OCI-LY7 (cell line): Measurements from ENCODE around the gene DALRD3. TPM values are rescaled to one million over a fixed set of nuclear protein-coding genes. Genes with fewer than 3 reads are reported as not detected.

Source experiments
- BruUV-seq: library from RNA; stranded (reverse); fragments of 400-500 nt; replicated peaks from 2 replicates; lab custom pipeline; 2021; lab: Mats Ljungman, UMichigan
- CTCF ChIA-PET: fragments of 300-600 bp; sonication (Branson Sonifier 250); formaldehyde crosslinking; loops from one replicate; lab custom pipeline; 2022; ENCODE audit warnings: antibody characterized with exemption; ENCODE audit not compliant: unreplicated experiment; lab: Charles Lee
- POLR2A ChIA-PET: fragments of 300-600 bp; sonication (Branson Sonifier 250); formaldehyde crosslinking; loops from one replicate; lab custom pipeline; 2022; ENCODE audit warnings: antibody characterized with exemption; lab: Charles Lee
- DNase-seq: peaks from one replicate; pipeline ENCODE4 v3.0.0-alpha.2; 2015; ENCODE audit warnings: low spot score
- H2AFZ ChIP-seq: fragments of 200-600 bp; sonication (generic), shearing (Covaris generic); 2 replicates; pipeline ENCODE4 v1.6.1; 2014; ENCODE audit warnings: mild to moderate bottlenecking, antibody characterized with exemption, low read length, moderate library complexity
- H3K27ac ChIP-seq: fragments of 200-600 bp; sonication (generic); 2 replicates; pipeline ENCODE4 v1.5.1; 2014; ENCODE audit warnings: mixed run types, low read depth, mild to moderate bottlenecking, moderate library complexity, low read length, inconsistent platforms; ENCODE audit not compliant: poor library complexity, severe bottlenecking
- H3K36me3 ChIP-seq: fragments of 200-600 bp; sonication (generic); 2 replicates; pipeline ENCODE4 v1.6.1; 2014; ENCODE audit warnings: mild to moderate bottlenecking, antibody characterized with exemption, low read length, moderate library complexity, mixed read lengths; ENCODE audit not compliant: insufficient read depth
- H3K4me1 ChIP-seq: fragments of 200-600 bp; sonication (generic); 2 replicates; pipeline ENCODE4 v1.5.1; 2014; ENCODE audit warnings: mild to moderate bottlenecking, low read length; ENCODE audit not compliant: insufficient read depth, poor library complexity, severe bottlenecking
- H3K4me2 ChIP-seq: fragments of 200-600 bp; sonication (generic); 2 replicates; pipeline ENCODE4 v1.6.1; 2014; ENCODE audit warnings: mild to moderate bottlenecking, low read length
- H3K4me3 ChIP-seq: fragments of 200-600 bp; sonication (generic); 2 replicates; pipeline ENCODE4 v1.5.1; 2014; ENCODE audit warnings: mild to moderate bottlenecking, low read depth, low read length; ENCODE audit not compliant: poor library complexity, severe bottlenecking
- H3K79me2 ChIP-seq: fragments of 200-600 bp; sonication (generic); 2 replicates; pipeline ENCODE4 v1.6.1; 2016; ENCODE audit warnings: low read depth, mild to moderate bottlenecking, low read length, moderate library complexity, mixed read lengths; ENCODE audit not compliant: insufficient read depth
- H3K9me2 ChIP-seq: fragments of 200-600 bp; sonication (generic); 2 replicates; pipeline ENCODE4 v1.6.1; 2016; ENCODE audit warnings: mild to moderate bottlenecking, low read length, mixed read lengths; ENCODE audit not compliant: insufficient read depth
- H3K9me3 ChIP-seq: fragments of 200-600 bp; sonication (generic); 2 replicates; pipeline ENCODE4 v1.6.1; 2014; ENCODE audit warnings: mild to moderate bottlenecking, mixed run types, low read length, mixed read lengths
- H4K20me1 ChIP-seq: fragments of 200-600 bp; sonication (generic); 2 replicates; pipeline ENCODE4 v1.6.1; 2014; ENCODE audit warnings: mild to moderate bottlenecking, antibody characterized with exemption, low read length, moderate library complexity, mixed read lengths; ENCODE audit not compliant: insufficient read depth
- CTCF ChIP-seq: fragments of 200-600 bp; sonication (generic); conservative IDR thresholded peaks from 2 replicates; pipeline ENCODE4 v1.5.1; 2014; ENCODE audit warnings: mild to moderate bottlenecking, antibody characterized with exemption, low read length, moderate library complexity, mixed read lengths
- EZH2phosphoT487 ChIP-seq: fragments of 200-600 bp; sonication (generic); IDR thresholded peaks from 2 replicates; pipeline ENCODE4 v1.6.1; 2018; ENCODE audit warnings: low read depth, borderline replicate concordance, mild to moderate bottlenecking, mixed run types, antibody characterized with exemption, low read length, moderate library complexity, mixed read lengths
- intact Hi-C: fragments of 100-400 bp; cut with micrococcal nuclease; formaldehyde crosslinking; loops from one replicate; pipeline ENCODE4 v1.10.0; 2022; ENCODE audit not compliant: unreplicated experiment
- total RNA-seq, 2 experiments: library from RNA; depleted of rRNA in 1 of 2; stranded (reverse); fragments of >200 nt in 1 of 2; shearing (Covaris generic) in 1 of 2; gene quantifications; 2 replicates each; pipeline ENCODE4 v1.2.3, GENCODE V29; 2014 to 2022

DALRD3 gene
- total RNA-seq, 2 experiments from 2014 or later, result 35.0 to 36.2 TPM

GRCh38 chr3:49018707-49019006, 277 bp upstream of the DALRD3 start:
- POLR2A ChIA-PET, result interaction anchor here (2.0 kb wide), 1 partner anchor 27 kb away, joined by 6 read pairs; no protein-coding TSS in a partner anchor
- Histone ChIP-seq H3K36me3 (peaks cover 47% of the 10 kb centered on the region), H3K79me2 (peaks cover 34% of the 10 kb centered on the region; the same call in 1 of the 2 replicates), H2AFZ (no peak overlapping the region; the same call in 1 of the 2 replicates), H3K4me2 (peak overlapping the region; percentile 90), H3K9me3 (no peaks in the 10 kb centered on the region), H3K27ac (peak overlapping the region; percentile 93), H3K4me3 (peak overlapping the region; percentile 80), H3K9me2 (no peaks in the 10 kb centered on the region), H4K20me1 (0 out of 2 replicates have a peak, but pooled peaks cover 4% of the 10 kb centered on the region), H3K4me1 (peaks cover 31% of the 10 kb centered on the region)
- DNase-seq, result no peak
- CTCF ChIA-PET, result no interaction called here
- BruUV-seq, result no TSS peak
- no peak for TF ChIP-seq EZH2phosphoT487
- no peak for TF ChIP-seq CTCF
- intact Hi-C loops, result no loop called here

GRCh38 chr3:49017229-49017970, 980 bp downstream of the DALRD3 start:
- CTCF ChIA-PET, result interaction anchor here (1.1 kb wide), 1 partner anchor 10 kb away, joined by 3 read pairs; the partner anchor contains the start of gene WDR6
- POLR2A ChIA-PET, result interaction anchor here (0.5 to 2.0 kb wide), 2 partner anchors 10 to 1481 kb away, joined by 4 to 9 read pairs; partner anchors contain the start of gene WDR6

More at GRCh38 chr3:49017229-49017970, 980 bp downstream of the DALRD3 start:
- H3K36me3 ChIP-seq, result peaks cover 47% of the 10 kb centered on the region
- peak overlapping the region; percentile 80 for H3K4me3 ChIP-seq
- no peak for DNase-seq
- H4K20me1 ChIP-seq, result no peaks in the 10 kb centered on the region
- H3K4me1 ChIP-seq, result peaks cover 22% of the 10 kb centered on the region
- H3K79me2 ChIP-seq, result peaks cover 23% of the 10 kb centered on the region; the same call in 1 of the 2 replicates
- no peak overlapping the region for H2AFZ ChIP-seq
- H3K9me2 ChIP-seq, result no peaks in the 10 kb centered on the region
- no peaks in the 10 kb centered on the region for H3K9me3 ChIP-seq
- intact Hi-C loops, result no loop called here
- BruUV-seq, result no TSS peak
- peak overlapping the region; percentile 90 for H3K4me2 ChIP-seq
- TF ChIP-seq EZH2phosphoT487, result no peak
- no peak for TF ChIP-seq CTCF
- no peak overlapping the region for H3K27ac ChIP-seq
